WERI-Rb-1 (cell line): ENCODE data around the gene CUX1.
A peak's percentile ranks its signal among the peaks of the same experiment; 100 is the strongest.
"Not testable (repeated sequence)": the region's sequence is repeated elsewhere in the genome, so short reads cannot be mapped to it uniquely, and the experiment has no call there.

Source experiments
- DNase-seq: peaks from one replicate; pipeline ENCODE4 v3.0.0-alpha.2; 2020
- H3K27ac ChIP-seq: fragments of 250-450 bp; sonication (Bioruptor Pico); 2 replicates; pipeline ENCODE4 v1.5.1; 2020; ENCODE audit warnings: mild to moderate bottlenecking, moderate library complexity
- H3K27me3 ChIP-seq: fragments of 250-450 bp; sonication (Bioruptor Pico); 2 replicates; pipeline ENCODE4 v1.5.1; 2021; ENCODE audit warnings: mild to moderate bottlenecking, low read depth, moderate library complexity; ENCODE audit not compliant: insufficient read depth, severe bottlenecking
- H3K36me3 ChIP-seq: fragments of 250-450 bp; sonication (Bioruptor Pico); 2 replicates; pipeline ENCODE4 v1.5.1; 2020; ENCODE audit warnings: mild to moderate bottlenecking, moderate library complexity
- H3K4me3 ChIP-seq: 2 replicates; pipeline ENCODE4 v1.5.1; 2011; ENCODE audit warnings: low read depth, mild to moderate bottlenecking, control low read depth, low read length
- H3K9me3 ChIP-seq: fragments of 250-450 bp; sonication (Bioruptor Pico); 2 replicates; pipeline ENCODE4 v1.5.1; 2021; ENCODE audit warnings: mild to moderate bottlenecking, moderate library complexity; ENCODE audit not compliant: severe bottlenecking
- CTCF ChIP-seq: IDR thresholded peaks from 2 replicates; pipeline ENCODE4 v1.5.1; 2011; ENCODE audit warnings: low read depth, mild to moderate bottlenecking, control low read depth, inconsistent platforms, low read length

CUX1 gene

DNA sequence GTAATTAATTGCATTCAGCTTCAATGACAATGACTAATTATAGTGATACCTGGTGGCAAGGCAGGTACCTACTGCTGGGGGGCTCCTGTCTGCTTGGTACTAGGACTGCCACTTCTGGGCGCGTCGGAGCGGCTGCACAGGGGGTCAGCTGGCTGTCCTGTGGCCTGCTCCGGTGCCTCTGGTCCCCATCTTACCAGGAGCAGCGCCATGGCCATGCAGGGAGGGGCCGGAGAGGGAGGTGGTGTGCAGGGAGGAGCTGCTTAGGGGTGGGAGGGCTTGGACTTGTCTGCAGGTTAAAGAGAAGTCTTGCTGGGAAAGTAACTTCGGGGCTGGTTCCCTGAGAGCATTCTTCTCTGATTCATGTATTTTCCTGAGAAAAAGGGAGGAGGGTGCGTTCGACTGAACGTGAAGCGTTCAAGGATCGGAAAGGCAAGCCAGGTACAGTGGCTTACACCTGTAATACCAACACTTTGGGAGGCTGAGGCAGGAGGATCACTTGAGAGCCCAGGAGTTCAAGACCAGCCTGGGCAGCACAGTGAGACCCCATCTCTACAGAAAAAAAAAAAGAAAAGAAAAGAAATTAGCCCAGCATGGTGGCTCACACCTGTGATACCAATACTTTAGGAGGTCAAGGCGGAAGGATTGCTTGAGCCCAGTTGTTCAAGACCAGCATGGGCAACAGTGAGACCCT is 15.4 kb downstream of the CUX1 start:
- no peak overlapping the region for H3K4me3 ChIP-seq
- no peak for DNase-seq
- H3K27me3 ChIP-seq = no peaks in the 10 kb centered on the region
- no peak for TF ChIP-seq CTCF
- no peaks in the 10 kb centered on the region for H3K36me3 ChIP-seq
- no peaks in the 10 kb centered on the region for H3K9me3 ChIP-seq
- H3K27ac ChIP-seq = no peak overlapping the region

DNA sequence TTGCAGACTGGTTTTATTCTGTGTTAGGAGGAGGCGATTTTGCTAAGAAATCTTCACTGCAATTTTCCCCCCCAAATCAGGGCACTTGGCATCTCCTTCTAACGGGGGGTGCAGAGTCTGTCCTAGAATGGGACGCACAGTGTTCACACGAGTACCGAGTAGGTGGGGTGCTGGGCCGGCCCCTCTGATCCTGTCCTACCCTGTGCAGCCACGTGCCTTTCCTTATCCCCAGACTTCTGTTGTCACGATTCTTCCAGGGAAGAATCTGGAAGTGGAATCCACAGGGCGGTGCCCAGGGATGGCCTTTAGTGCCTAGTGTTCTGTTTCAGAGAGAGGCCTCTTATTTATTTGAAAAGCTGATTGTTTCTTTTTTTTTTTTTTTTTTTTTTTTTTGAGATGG is 16.4 kb downstream of the CUX1 start:
- Histone ChIP-seq H3K9me3 (no peaks in the 10 kb centered on the region), H3K36me3 (no peaks in the 10 kb centered on the region), H3K4me3 (no peak overlapping the region), H3K27ac (no peak overlapping the region), H3K27me3 (no peaks in the 10 kb centered on the region)
- no peak for TF ChIP-seq CTCF
- no peak for DNase-seq

GRCh38 chr7:101835136-101835535 is 17.7 kb downstream of the CUX1 start:
- Histone ChIP-seq H3K9me3 (no peaks in the 10 kb centered on the region), H3K27ac (no peak overlapping the region), H3K27me3 (no peaks in the 10 kb centered on the region), H3K36me3 (no peaks in the 10 kb centered on the region), H3K4me3 (no peak overlapping the region)
- DNase-seq = no peak
- TF ChIP-seq CTCF = no peak

- not testable (repeated sequence) for H3K27me3 ChIP-seq, H3K27ac ChIP-seq, DNase-seq, H3K36me3 ChIP-seq, H3K9me3 ChIP-seq, H3K4me3 ChIP-seq
These were observed 20.0 kb downstream of the CUX1 start for GRCh38 chr7:101837433-101837832.

DNA sequence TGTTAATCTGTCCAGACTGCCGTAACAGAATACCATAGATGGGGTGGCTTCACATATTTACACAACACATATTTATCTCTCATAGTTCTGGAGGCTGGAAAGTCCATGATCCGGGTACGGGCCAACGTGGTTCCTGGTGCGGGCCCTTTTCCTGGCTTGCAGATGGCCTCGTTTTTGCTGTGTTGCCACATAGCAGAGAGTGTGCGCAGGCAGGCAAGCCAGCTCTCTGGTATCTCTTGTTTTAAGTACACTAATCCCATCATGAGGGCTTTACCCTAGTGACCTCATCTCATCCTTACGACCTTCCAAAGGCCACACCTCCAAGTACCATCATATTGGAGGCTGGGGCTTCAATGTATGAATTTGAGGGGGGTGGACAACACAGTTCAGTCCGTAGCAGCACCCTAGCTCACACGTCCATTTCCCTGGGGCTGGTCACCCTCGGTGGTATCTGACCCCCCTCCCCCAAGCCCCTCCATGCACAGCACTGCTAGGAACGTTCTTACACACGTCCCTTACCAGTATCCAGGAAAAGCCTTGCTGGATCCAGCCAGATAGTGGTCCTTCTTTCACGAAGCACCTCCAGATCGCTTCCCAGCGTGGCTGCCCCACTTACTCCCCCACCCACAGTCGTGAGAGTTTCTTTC is 21.5 kb downstream of the CUX1 start:
- H3K9me3 ChIP-seq = no peaks in the 10 kb centered on the region
- no peak for TF ChIP-seq CTCF
- peak overlapping the region; percentile 42 for H3K27ac ChIP-seq
- no peaks in the 10 kb centered on the region for H3K27me3 ChIP-seq
- peak; percentile 72 for DNase-seq
- no peaks in the 10 kb centered on the region for H3K36me3 ChIP-seq
- H3K4me3 ChIP-seq = peak overlapping the region; percentile 12; the same call in 1 of the 2 replicates

DNA sequence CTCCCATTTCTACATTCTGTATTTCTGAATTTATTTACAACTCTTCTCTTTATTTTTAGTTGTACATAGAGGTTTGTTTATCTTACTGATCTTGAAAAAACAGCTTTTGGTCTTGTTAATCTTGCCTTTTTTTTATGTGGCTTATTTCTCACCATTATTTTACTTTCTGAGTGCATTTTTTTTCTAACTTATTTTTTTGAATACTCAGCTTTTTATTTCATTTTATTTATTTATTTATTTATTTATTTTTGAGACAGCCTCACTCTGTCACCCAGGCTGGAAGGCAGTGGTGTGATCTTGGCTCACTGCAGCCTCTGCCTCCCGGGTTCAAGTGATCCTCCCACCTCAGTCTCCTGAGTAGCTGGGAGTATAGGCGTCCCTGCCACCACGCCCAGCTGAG is 23.9 kb downstream of the CUX1 start:
- Histone ChIP-seq H3K9me3 (no peaks in the 10 kb centered on the region), H3K27ac (no peak overlapping the region), H3K4me3 (no peak overlapping the region), H3K36me3 (no peaks in the 10 kb centered on the region), H3K27me3 (no peaks in the 10 kb centered on the region)
- no peak for DNase-seq
- no peak for TF ChIP-seq CTCF
